Karpas-422 (cell line): ENCODE data around the gene NLRP3. TPM values are rescaled to one million over a fixed set of nuclear protein-coding genes. Genes with fewer than 3 reads are reported as not detected.

Experiments
- DNase-seq: peaks from one replicate; pipeline ENCODE4 v3.0.0-alpha.2; 2015
- H2AFZ ChIP-seq: fragments of 200-600 bp; sonication (generic); 2 replicates; pipeline ENCODE4 v1.6.1; 2014; ENCODE audit warnings: antibody characterized with exemption, low read length, mixed read lengths
- H3K27ac ChIP-seq: fragments of 200-600 bp; sonication (generic); 2 replicates; pipeline ENCODE4 v1.5.1; 2014; ENCODE audit warnings: mild to moderate bottlenecking, low read length, moderate library complexity
- H3K27me3 ChIP-seq: fragments of 200-600 bp; sonication (generic); 2 replicates; pipeline ENCODE4 v1.6.1; 2014; ENCODE audit warnings: low read length, mixed read lengths
- H3K36me3 ChIP-seq: fragments of 200-600 bp; sonication (generic); 2 replicates; pipeline ENCODE4 v1.6.1; 2014; ENCODE audit warnings: low read length, mixed read lengths; ENCODE audit not compliant: insufficient read depth
- H3K4me1 ChIP-seq: fragments of 200-600 bp; sonication (generic); 2 replicates; pipeline ENCODE4 v1.6.1; 2014; ENCODE audit warnings: mild to moderate bottlenecking, low read length, mixed read lengths
- H3K4me2 ChIP-seq: fragments of 200-600 bp; sonication (generic); 2 replicates; pipeline ENCODE4 v1.6.1; 2014; ENCODE audit warnings: low read length, low read depth, mild to moderate bottlenecking; ENCODE audit not compliant: poor library complexity, severe bottlenecking
- H3K4me3 ChIP-seq: fragments of 200-600 bp; sonication (generic); 2 replicates; pipeline ENCODE4 v1.5.1; 2014; ENCODE audit warnings: mild to moderate bottlenecking, antibody characterized with exemption, low read length, mixed read lengths
- H3K79me2 ChIP-seq: fragments of 200-600 bp; sonication (generic); 2 replicates; pipeline ENCODE4 v1.6.1; 2014; ENCODE audit warnings: mild to moderate bottlenecking, low read length, mixed read lengths
- H3K9ac ChIP-seq: fragments of 200-600 bp; sonication (generic); 2 replicates; pipeline ENCODE4 v1.6.0; 2014; ENCODE audit warnings: low read length
- H3K9me2 ChIP-seq: fragments of 200-600 bp; sonication (generic), shearing (Covaris generic); replicated peaks from 2 replicates; pipeline ENCODE4 v1.6.0; 2014; ENCODE audit warnings: mild to moderate bottlenecking, low read length, moderate library complexity; ENCODE audit not compliant: insufficient read depth
- H3K9me3 ChIP-seq: fragments of 300-700, 200-600 bp; sonication (generic); 2 replicates; pipeline ENCODE4 v1.6.1; 2014; ENCODE audit warnings: low read length, mixed read lengths
- H4K20me1 ChIP-seq: fragments of 200-600 bp; sonication (generic); 2 replicates; pipeline ENCODE4 v1.6.1; 2014; ENCODE audit warnings: mild to moderate bottlenecking, antibody characterized with exemption, low read length, low read depth; ENCODE audit not compliant: insufficient read depth
- total RNA-seq: library from RNA; depleted of rRNA; stranded (reverse); fragments of >200 nt; shearing (Covaris generic); gene quantifications from 2 replicates; pipeline ENCODE4 v1.2.3, GENCODE V29; 2014; ENCODE audit warnings: low replicate concordance

Gene NLRP3
- total RNA-seq, 1 experiment from 2014 or later, result not detected

- no peak overlapping the region for H2AFZ ChIP-seq
- DNase-seq, result no peak
- no peaks in the 10 kb centered on the region for H3K9me3 ChIP-seq
- no peaks in the 10 kb centered on the region for H3K9me2 ChIP-seq
- no peak overlapping the region for H3K27ac ChIP-seq
- no peaks in the 10 kb centered on the region for H3K36me3 ChIP-seq
- no peaks in the 10 kb centered on the region for H3K4me1 ChIP-seq
- H3K4me2 ChIP-seq, result no peak overlapping the region
- no peaks in the 10 kb centered on the region for H4K20me1 ChIP-seq
- no peak overlapping the region for H3K4me3 ChIP-seq
- H3K27me3 ChIP-seq, result no peaks in the 10 kb centered on the region
- no peaks in the 10 kb centered on the region for H3K79me2 ChIP-seq
- no peak overlapping the region for H3K9ac ChIP-seq
Observed at GRCh38 chr1:247401310-247402119, 14.5 kb upstream of the NLRP3 start.

GRCh38 chr1:247402120-247402675, 13.8 kb upstream of the NLRP3 start:
- Histone ChIP-seq H3K9me2 (no peaks in the 10 kb centered on the region), H3K27ac (no peak overlapping the region), H3K9me3 (no peaks in the 10 kb centered on the region), H3K4me1 (no peaks in the 10 kb centered on the region), H3K27me3 (no peaks in the 10 kb centered on the region), H3K36me3 (no peaks in the 10 kb centered on the region), H3K79me2 (no peaks in the 10 kb centered on the region), H3K4me3 (no peak overlapping the region), H2AFZ (no peak overlapping the region), H3K4me2 (no peak overlapping the region), H3K9ac (no peak overlapping the region), H4K20me1 (no peaks in the 10 kb centered on the region)
- no peak for DNase-seq

DNA sequence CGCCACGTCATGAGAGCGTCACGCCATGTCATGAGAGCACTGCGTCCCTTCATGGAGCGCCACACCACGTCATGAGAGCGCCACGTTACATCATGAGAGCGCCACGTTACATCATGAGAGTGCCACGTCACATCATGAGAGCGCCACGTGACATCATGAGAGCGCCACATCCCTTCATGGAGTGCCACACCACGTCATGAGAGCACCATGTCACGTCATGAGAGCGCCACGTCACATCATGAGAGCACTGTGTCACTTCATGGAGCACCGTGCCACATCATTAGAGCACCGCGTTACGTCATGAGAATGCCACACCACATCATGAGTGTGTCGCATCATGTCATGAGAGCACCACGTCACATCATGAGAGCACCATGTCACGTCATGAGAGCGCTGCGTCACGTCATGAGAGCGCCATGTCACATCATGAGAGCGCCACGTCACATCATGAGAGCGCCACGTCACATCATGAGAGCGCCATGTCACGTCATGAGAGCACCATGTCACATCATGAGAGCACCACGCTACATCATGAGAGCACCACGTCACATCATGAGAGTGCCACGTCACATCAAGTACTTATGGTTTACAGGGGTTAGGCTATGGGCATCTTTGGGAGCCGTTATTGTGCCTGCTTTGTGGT, 9.8 kb upstream of the NLRP3 start:
- no peaks in the 10 kb centered on the region for H3K27me3 ChIP-seq
- no peak overlapping the region for H3K9ac ChIP-seq
- no peaks in the 10 kb centered on the region for H3K79me2 ChIP-seq
- H2AFZ ChIP-seq, result no peak overlapping the region
- H3K27ac ChIP-seq, result no peak overlapping the region
- H3K4me1 ChIP-seq, result no peaks in the 10 kb centered on the region
- no peak for DNase-seq
- H3K9me3 ChIP-seq, result no peaks in the 10 kb centered on the region
- H3K4me2 ChIP-seq, result no peak overlapping the region
- no peaks in the 10 kb centered on the region for H3K9me2 ChIP-seq
- H3K36me3 ChIP-seq, result no peaks in the 10 kb centered on the region
- H4K20me1 ChIP-seq, result no peaks in the 10 kb centered on the region
- no peak overlapping the region for H3K4me3 ChIP-seq

GRCh38 chr1:247407180-247407616, 8.8 kb upstream of the NLRP3 start:
- Histone ChIP-seq H3K9me2 (no peaks in the 10 kb centered on the region), H3K4me1 (no peaks in the 10 kb centered on the region), H3K9me3 (no peaks in the 10 kb centered on the region), H3K79me2 (no peaks in the 10 kb centered on the region), H3K4me3 (no peak overlapping the region), H3K9ac (no peak overlapping the region), H3K27ac (no peak overlapping the region), H4K20me1 (no peaks in the 10 kb centered on the region), H3K36me3 (no peaks in the 10 kb centered on the region), H2AFZ (no peak overlapping the region), H3K27me3 (no peaks in the 10 kb centered on the region), H3K4me2 (no peak overlapping the region)
- DNase-seq, result no peak

DNA sequence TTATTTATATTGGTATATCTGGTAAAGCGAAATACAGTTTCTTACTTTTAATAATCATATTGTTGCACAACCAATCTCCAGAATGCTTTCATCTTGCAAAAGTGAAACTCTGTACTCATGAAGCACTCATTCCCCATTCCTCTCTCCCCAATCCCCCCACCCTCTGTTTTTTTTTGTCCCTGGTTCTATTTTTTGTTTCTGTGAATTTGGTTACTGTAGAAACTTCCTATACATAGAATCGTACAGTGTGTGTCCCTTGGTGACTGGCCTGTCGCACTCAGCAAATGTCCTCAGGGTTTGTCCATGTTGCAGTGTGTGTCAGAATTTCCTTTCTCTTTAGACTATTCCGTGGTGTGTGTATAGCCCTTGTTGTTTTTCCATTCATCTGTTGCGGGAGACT, 7.9 kb upstream of the NLRP3 start:
- Histone ChIP-seq H3K27ac (no peak overlapping the region), H3K4me2 (no peak overlapping the region), H3K9me2 (no peaks in the 10 kb centered on the region), H2AFZ (no peak overlapping the region), H3K9ac (no peak overlapping the region), H3K79me2 (no peaks in the 10 kb centered on the region), H4K20me1 (no peaks in the 10 kb centered on the region), H3K36me3 (no peaks in the 10 kb centered on the region), H3K4me1 (no peaks in the 10 kb centered on the region), H3K9me3 (no peaks in the 10 kb centered on the region), H3K27me3 (no peaks in the 10 kb centered on the region), H3K4me3 (no peak overlapping the region)
- DNase-seq, result no peak

DNA sequence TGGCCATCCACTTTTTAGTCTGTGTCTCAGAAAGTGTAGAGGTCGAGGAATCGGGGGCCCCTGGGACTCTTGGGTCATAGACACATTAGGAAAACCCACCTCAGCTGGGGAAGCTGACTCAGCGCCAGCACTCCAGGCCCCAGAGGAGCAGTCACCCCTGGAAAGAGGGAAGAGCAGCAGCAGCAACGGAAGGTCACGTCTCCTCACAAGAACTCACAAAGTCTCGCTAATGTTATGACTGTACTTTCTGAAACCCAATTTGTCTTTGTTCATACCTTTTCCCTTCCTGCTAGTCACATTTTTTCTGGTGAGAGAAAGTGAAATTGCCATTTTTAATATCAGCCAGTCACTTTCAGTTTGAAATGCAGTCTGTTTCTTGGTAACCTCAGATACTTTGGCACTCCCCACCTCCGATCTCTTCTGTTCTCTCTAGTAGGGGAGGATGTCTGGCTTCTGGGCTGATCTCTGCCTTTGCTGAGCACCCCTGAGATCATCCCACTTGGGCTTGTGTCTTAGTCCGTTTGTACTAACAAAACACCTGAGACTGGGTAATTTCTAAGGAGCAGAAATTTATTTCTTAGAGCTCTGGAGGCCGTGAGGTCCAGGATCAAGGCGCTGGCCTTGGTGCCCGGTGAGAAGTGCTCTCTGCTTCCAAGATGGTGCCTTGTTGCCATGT, 6.0 kb upstream of the NLRP3 start:
- DNase-seq, result no peak
- Histone ChIP-seq H3K9me3 (no peaks in the 10 kb centered on the region), H3K4me2 (no peak overlapping the region), H3K4me1 (no peaks in the 10 kb centered on the region), H4K20me1 (no peaks in the 10 kb centered on the region), H2AFZ (no peak overlapping the region), H3K27ac (no peak overlapping the region), H3K27me3 (no peaks in the 10 kb centered on the region), H3K36me3 (no peaks in the 10 kb centered on the region), H3K9ac (no peak overlapping the region), H3K4me3 (no peak overlapping the region), H3K79me2 (no peaks in the 10 kb centered on the region), H3K9me2 (no peaks in the 10 kb centered on the region)

GRCh38 chr1:247411621-247412327, 4.2 kb upstream of the NLRP3 start:
- no peaks in the 10 kb centered on the region for H3K27me3 ChIP-seq
- H3K4me1 ChIP-seq, result no peaks in the 10 kb centered on the region
- no peak overlapping the region for H3K4me3 ChIP-seq
- no peak overlapping the region for H2AFZ ChIP-seq
- no peak overlapping the region for H3K9ac ChIP-seq
- no peaks in the 10 kb centered on the region for H4K20me1 ChIP-seq
- no peaks in the 10 kb centered on the region for H3K9me2 ChIP-seq
- no peaks in the 10 kb centered on the region for H3K36me3 ChIP-seq
- H3K9me3 ChIP-seq, result no peaks in the 10 kb centered on the region
- H3K79me2 ChIP-seq, result no peaks in the 10 kb centered on the region
- no peak for DNase-seq
- H3K4me2 ChIP-seq, result no peak overlapping the region
- no peak overlapping the region for H3K27ac ChIP-seq
